CD4-positive, alpha-beta T cell (primary cell): ENCODE results near the gene HS3ST4. TPM values are rescaled to one million over a fixed set of nuclear protein-coding genes. Genes with fewer than 3 reads are reported as not detected.

Source experiments
- ATAC-seq: fragments of 200-7000 bp; cut with Tn5 transposase; one replicate; pipeline ENCODE4 v1.10.0; 2022; ENCODE audit warnings: mild to moderate bottlenecking; ENCODE audit not compliant: poor library complexity
- CTCF ChIA-PET: fragments of 350-600 bp; sonication (Branson Sonifier 250); formaldehyde crosslinking; loops from one replicate; lab custom pipeline; 2021; ENCODE audit warnings: antibody characterized with exemption, inconsistent platforms; lab: Charles Lee
- POLR2A ChIA-PET: fragments of 350-600 bp; sonication (Branson Sonifier 250); formaldehyde crosslinking; loops from one replicate; lab custom pipeline; 2021; ENCODE audit warnings: antibody characterized with exemption, inconsistent platforms; lab: Charles Lee
- DNase-seq, 14 experiments: peaks; one replicate each; pipeline ENCODE4 v3.0.0-alpha.2; 2013 to 2020; ENCODE audit warnings: mixed read lengths in 2 of 14
- H3K27ac ChIP-seq, 2 donors: one replicate each; pipeline versions ENCODE4 v1.5.1 to v1.7.0; 2013; ENCODE audit warnings: low read length in 2 of 2, low read depth in 1 of 2, mild to moderate bottlenecking in 1 of 2
- H3K27me3 ChIP-seq, 2 experiments: 1 replicate in 1 of 2; 2 replicates in 1 of 2; pipeline versions ENCODE4 v1.6.1 to v1.7.0; 2013; ENCODE audit warnings: low read length in 2 of 2, control low read depth in 1 of 2, mild to moderate bottlenecking in 1 of 2, moderate library complexity in 1 of 2; ENCODE audit not compliant: insufficient read depth in 2 of 2, control insufficient read depth in 1 of 2
- H3K36me3 ChIP-seq: one replicate; pipeline ENCODE4 v1.6.1; 2013; ENCODE audit warnings: low read length, control low read depth; ENCODE audit not compliant: insufficient read depth
- H3K4me1 ChIP-seq: one replicate; pipeline ENCODE4 v1.6.1; 2013; ENCODE audit warnings: low read length, control low read depth; ENCODE audit not compliant: insufficient read depth
- H3K4me3 ChIP-seq: one replicate; pipeline ENCODE4 v1.5.1; 2013; ENCODE audit warnings: mild to moderate bottlenecking, low read length, moderate library complexity
- H3K9me3 ChIP-seq, 2 experiments: 1 replicate in 1 of 2; 2 replicates in 1 of 2; pipeline versions ENCODE4 v1.6.1 to v1.7.0; 2013; ENCODE audit warnings: low read length in 2 of 2, mild to moderate bottlenecking in 2 of 2, control low read depth in 1 of 2, moderate library complexity in 1 of 2; ENCODE audit not compliant: control insufficient read depth in 1 of 2, insufficient read depth in 1 of 2
- H3K27ac Mint-ChIP-seq: one replicate; pipeline ENCODE4 v1.8.0; 2020; ENCODE audit warnings: mixed read lengths
- H3K27me3 Mint-ChIP-seq: one replicate; pipeline ENCODE4 v1.8.0; 2021; ENCODE audit warnings: mixed read lengths
- H3K36me3 Mint-ChIP-seq: one replicate; pipeline ENCODE4 v1.8.0; 2021; ENCODE audit warnings: low read depth, mixed read lengths
- H3K4me1 Mint-ChIP-seq: one replicate; pipeline ENCODE4 v1.8.0; 2021; ENCODE audit warnings: low read depth, mixed read lengths
- H3K4me3 Mint-ChIP-seq: one replicate; pipeline ENCODE4 v1.8.0; 2020; ENCODE audit warnings: mild to moderate bottlenecking, mixed read lengths
- H3K9me3 Mint-ChIP-seq: one replicate; pipeline ENCODE4 v1.8.0; 2020; ENCODE audit warnings: mixed read lengths
- intact Hi-C, 2 experiments: fragments of 100-400 bp; cut with DNase I in 1 of 2; cut with micrococcal nuclease in 1 of 2; formaldehyde crosslinking; loops; one replicate each; pipeline versions ENCODE4 v1.15.1 to v1.9.0; 2023 to 2025; cut with DNase I, micrococcal nuclease
- total RNA-seq, 174 experiments: library from RNA in 2 of 174; stranded (reverse) in 2 of 174; gene quantifications; one replicate each; pipeline ENCODE4 v1.2.3 and lab custom pipeline; 2021 to 2026
- TF ChIP-seq, protein P1 (sequence below): fragments of 200-600 bp; IDR thresholded peaks from one replicate; pipeline ENCODE4 v1.8.0; 2022; ENCODE audit warnings: antibody characterized with exemption, mild to moderate bottlenecking

Gene HS3ST4
- total RNA-seq, 2 experiments from 2014 or later = not detected

GRCh38 chr16:25713785-25714570 lies 22.2 kb downstream of the HS3ST4 start:
- no peak for DNase-seq

DNA sequence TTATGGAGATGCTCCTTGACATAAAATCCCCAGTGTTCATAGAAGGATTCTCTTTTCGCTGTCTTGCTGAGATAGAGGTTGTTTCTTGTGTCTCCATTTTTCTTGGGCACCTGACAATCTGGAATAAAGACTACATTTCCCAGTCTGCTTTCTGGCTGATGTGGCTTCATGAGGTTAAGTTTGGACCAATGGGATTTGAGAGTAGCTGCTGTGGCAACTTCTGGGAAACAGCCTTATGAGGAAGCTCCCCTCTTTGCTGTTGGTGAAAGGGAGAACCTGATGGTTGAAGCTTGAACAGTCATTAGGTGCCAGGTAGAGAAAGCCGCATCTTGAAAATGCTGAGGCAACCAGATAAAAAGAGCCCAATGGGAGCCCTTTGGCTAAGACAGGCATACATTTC lies 24.4 kb downstream of the HS3ST4 start:
- Histone ChIP-seq H3K4me3 (no peak overlapping the region), H3K27ac (no peak overlapping the region), H3K36me3 (no peaks in the 10 kb centered on the region), H3K27me3 (peaks cover 0 to 2% of the 10 kb centered on the region in 2 experiments), H3K4me1 (no peaks in the 10 kb centered on the region), H3K9me3 (no peaks in the 10 kb centered on the region)
- ChIA-PET POLR2A (no interaction called here), CTCF (no interaction called here)
- no peaks in the 10 kb centered on the region for H3K4me1 Mint-ChIP-seq
- H3K36me3 Mint-ChIP-seq = no peaks in the 10 kb centered on the region
- ATAC-seq (no peak), DNase-seq (no peak)
- no peaks in the 10 kb centered on the region for H3K9me3 Mint-ChIP-seq
- peaks cover 23% of the 10 kb centered on the region for H3K27me3 Mint-ChIP-seq
- intact Hi-C loops = no loop called here
- no peak overlapping the region for H3K27ac Mint-ChIP-seq
- TF ChIP-seq, protein P1, sequence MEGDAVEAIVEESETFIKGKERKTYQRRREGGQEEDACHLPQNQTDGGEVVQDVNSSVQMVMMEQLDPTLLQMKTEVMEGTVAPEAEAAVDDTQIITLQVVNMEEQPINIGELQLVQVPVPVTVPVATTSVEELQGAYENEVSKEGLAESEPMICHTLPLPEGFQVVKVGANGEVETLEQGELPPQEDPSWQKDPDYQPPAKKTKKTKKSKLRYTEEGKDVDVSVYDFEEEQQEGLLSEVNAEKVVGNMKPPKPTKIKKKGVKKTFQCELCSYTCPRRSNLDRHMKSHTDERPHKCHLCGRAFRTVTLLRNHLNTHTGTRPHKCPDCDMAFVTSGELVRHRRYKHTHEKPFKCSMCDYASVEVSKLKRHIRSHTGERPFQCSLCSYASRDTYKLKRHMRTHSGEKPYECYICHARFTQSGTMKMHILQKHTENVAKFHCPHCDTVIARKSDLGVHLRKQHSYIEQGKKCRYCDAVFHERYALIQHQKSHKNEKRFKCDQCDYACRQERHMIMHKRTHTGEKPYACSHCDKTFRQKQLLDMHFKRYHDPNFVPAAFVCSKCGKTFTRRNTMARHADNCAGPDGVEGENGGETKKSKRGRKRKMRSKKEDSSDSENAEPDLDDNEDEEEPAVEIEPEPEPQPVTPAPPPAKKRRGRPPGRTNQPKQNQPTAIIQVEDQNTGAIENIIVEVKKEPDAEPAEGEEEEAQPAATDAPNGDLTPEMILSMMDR = no peak
- no peak overlapping the region for H3K4me3 Mint-ChIP-seq

More at GRCh38 chr16:25713785-25714570, 22.2 kb downstream of the HS3ST4 start:
- Mint-ChIP-seq H3K4me3 (no peak overlapping the region), H3K36me3 (no peaks in the 10 kb centered on the region), H3K9me3 (no peaks in the 10 kb centered on the region), H3K4me1 (no peaks in the 10 kb centered on the region), H3K27me3 (peaks cover 29% of the 10 kb centered on the region), H3K27ac (no peak overlapping the region)
- Histone ChIP-seq H3K27ac (no peak overlapping the region), H3K9me3 (no peaks in the 10 kb centered on the region), H3K36me3 (no peaks in the 10 kb centered on the region), H3K4me3 (no peak overlapping the region), H3K4me1 (no peaks in the 10 kb centered on the region), H3K27me3 (peaks cover 7 to 10% of the 10 kb centered on the region in 2 experiments)
- no peak for ATAC-seq
- intact Hi-C loops = no loop called here
- TF ChIP-seq, protein P1 = no peak
- ChIA-PET CTCF (no interaction called here), POLR2A (no interaction called here)

DNA sequence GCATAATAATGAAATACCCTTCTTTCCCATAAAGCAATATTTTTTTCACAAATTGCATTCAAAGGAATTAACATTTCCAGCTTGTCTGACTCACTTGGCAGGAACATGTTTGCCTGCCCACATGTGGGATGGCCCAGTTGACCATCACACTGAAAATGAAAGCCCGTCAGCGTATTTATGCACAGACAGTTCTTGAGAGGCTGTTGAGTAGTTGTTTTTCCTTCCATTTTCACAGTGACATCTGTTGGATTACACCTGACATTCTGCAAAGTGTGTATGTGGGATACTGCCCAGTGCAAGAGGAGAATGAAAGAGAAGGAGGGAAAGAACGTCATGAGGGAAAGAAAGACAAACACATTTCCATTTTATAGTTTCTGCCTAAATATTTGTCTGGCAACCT lies 29.7 kb downstream of the HS3ST4 start:
- DNase-seq (no peak), ATAC-seq (no peak)
- ChIA-PET CTCF (no interaction called here), POLR2A (no interaction called here)
- H3K27ac ChIP-seq = no peak overlapping the region
- intact Hi-C loops = no loop called here
- Mint-ChIP-seq H3K27ac (no peak overlapping the region), H3K27me3 (peaks cover 4% of the 10 kb centered on the region), H3K4me3 (no peak overlapping the region), H3K9me3 (no peaks in the 10 kb centered on the region), H3K36me3 (no peaks in the 10 kb centered on the region), H3K4me1 (no peaks in the 10 kb centered on the region)
- no peak overlapping the region for H3K4me3 ChIP-seq
- H3K36me3 ChIP-seq = no peaks in the 10 kb centered on the region
- H3K27me3 ChIP-seq = no peaks in the 10 kb centered on the region
- TF ChIP-seq, protein P1 = no peak
- H3K4me1 ChIP-seq = no peaks in the 10 kb centered on the region
- H3K9me3 ChIP-seq = no peaks in the 10 kb centered on the region
